ENCODE results near the gene DPAGT1. TPM values are rescaled to one million over a fixed set of nuclear protein-coding genes. Genes with fewer than 3 reads are reported as not detected.
A peak's percentile ranks its signal among the peaks of the same experiment; 100 is the strongest.

The DPAGT1 gene
- total RNA-seq, 1 donor from 2014 or later = 8.4 TPM

- peaks cover 22 to 34% (median 32%) of the 10 kb centered on the region in 3 donors for H3K36me3 ChIP-seq (ENCODE audit: control insufficient read depth in 3 of 3, insufficient read depth in 3 of 3, low read length in 3 of 3)
- no peaks in the 10 kb centered on the region for H3K27me3 ChIP-seq (ENCODE audit: control insufficient read depth in 3 of 3, insufficient read depth in 3 of 3, low read length in 3 of 3)
- no peak overlapping the region for H3K9ac ChIP-seq (ENCODE audit: low read depth in 1 of 3, low read length in 3 of 3)
- H3K4me1 ChIP-seq (ENCODE audit: control insufficient read depth in 3 of 3, insufficient read depth in 3 of 3, low read length in 3 of 3) = peaks cover 5 to 9% (median 6%) of the 10 kb centered on the region in 3 donors
- no peak overlapping the region for H3K27ac ChIP-seq (ENCODE audit: low read depth, low read length)
- no peak overlapping the region for H3K4me3 ChIP-seq (ENCODE audit: low read length in 3 of 3)
- H3K9me3 ChIP-seq (ENCODE audit: control insufficient read depth in 3 of 3, low read length in 3 of 3) = no peaks in the 10 kb centered on the region
These were observed 14.9 kb upstream of the DPAGT1 start for GRCh38 chr11:119116601-119117000.

- Histone ChIP-seq H3K27ac (ENCODE audit: low read depth, low read length) (no peak overlapping the region), H3K9ac (ENCODE audit: low read depth in 1 of 3, low read length in 3 of 3) (no peak overlapping the region), H3K4me3 (ENCODE audit: low read length in 3 of 3) (no peak overlapping the region), H3K36me3 (ENCODE audit: control insufficient read depth in 3 of 3, insufficient read depth in 3 of 3, low read length in 3 of 3) (peaks cover 25 to 38% (median 36%) of the 10 kb centered on the region in 3 donors), H3K9me3 (ENCODE audit: control insufficient read depth in 3 of 3, low read length in 3 of 3) (no peaks in the 10 kb centered on the region), H3K4me1 (ENCODE audit: control insufficient read depth in 3 of 3, insufficient read depth in 3 of 3, low read length in 3 of 3) (peaks cover 5 to 6% (median 6%) of the 10 kb centered on the region in 3 donors), H3K27me3 (ENCODE audit: control insufficient read depth in 3 of 3, insufficient read depth in 3 of 3, low read length in 3 of 3) (no peaks in the 10 kb centered on the region)
These were observed 14.6 kb upstream of the DPAGT1 start for GRCh38 chr11:119116235-119116594.

- no peak overlapping the region for H3K4me3 ChIP-seq (ENCODE audit: low read length in 3 of 3)
- H3K4me1 ChIP-seq (ENCODE audit: control insufficient read depth in 3 of 3, insufficient read depth in 3 of 3, low read length in 3 of 3) = peaks cover 1 to 3% (median 2%) of the 10 kb centered on the region in 3 donors
- peaks cover 31 to 44% (median 41%) of the 10 kb centered on the region in 3 donors for H3K36me3 ChIP-seq (ENCODE audit: control insufficient read depth in 3 of 3, insufficient read depth in 3 of 3, low read length in 3 of 3)
- H3K9ac ChIP-seq (ENCODE audit: low read depth in 1 of 3, low read length in 3 of 3) = no peak overlapping the region
- no peaks in the 10 kb centered on the region for H3K9me3 ChIP-seq (ENCODE audit: control insufficient read depth in 3 of 3, low read length in 3 of 3)
- no peak overlapping the region for H3K27ac ChIP-seq (ENCODE audit: low read depth, low read length)
- no peaks in the 10 kb centered on the region for H3K27me3 ChIP-seq (ENCODE audit: control insufficient read depth in 3 of 3, insufficient read depth in 3 of 3, low read length in 3 of 3)
These were observed 14.0 kb upstream of the DPAGT1 start for GRCh38 chr11:119115484-119116234.

GRCh38 chr11:119114351-119114750 is 12.7 kb upstream of the DPAGT1 start:
- Histone ChIP-seq H3K9ac (ENCODE audit: low read depth in 1 of 3, low read length in 3 of 3) (no peak overlapping the region), H3K36me3 (ENCODE audit: control insufficient read depth in 3 of 3, insufficient read depth in 3 of 3, low read length in 3 of 3) (peaks cover 35 to 47% (median 44%) of the 10 kb centered on the region in 3 donors), H3K27ac (ENCODE audit: low read depth, low read length) (no peak overlapping the region), H3K4me3 (ENCODE audit: low read length in 3 of 3) (no peak overlapping the region), H3K9me3 (ENCODE audit: control insufficient read depth in 3 of 3, low read length in 3 of 3) (no peaks in the 10 kb centered on the region), H3K27me3 (ENCODE audit: control insufficient read depth in 3 of 3, insufficient read depth in 3 of 3, low read length in 3 of 3) (no peaks in the 10 kb centered on the region), H3K4me1 (ENCODE audit: control insufficient read depth in 3 of 3, insufficient read depth in 3 of 3, low read length in 3 of 3) (no peaks in the 10 kb centered on the region)

GRCh38 chr11:119113716-119114115 is 12.1 kb upstream of the DPAGT1 start:
- peaks cover 3 to 6% (median 5%) of the 10 kb centered on the region in 3 donors for H3K4me1 ChIP-seq (ENCODE audit: control insufficient read depth in 3 of 3, insufficient read depth in 3 of 3, low read length in 3 of 3)
- no peak overlapping the region for H3K27ac ChIP-seq (ENCODE audit: low read depth, low read length)
- no peaks in the 10 kb centered on the region for H3K9me3 ChIP-seq (ENCODE audit: control insufficient read depth in 3 of 3, low read length in 3 of 3)
- no peaks in the 10 kb centered on the region for H3K27me3 ChIP-seq (ENCODE audit: control insufficient read depth in 3 of 3, insufficient read depth in 3 of 3, low read length in 3 of 3)
- H3K9ac ChIP-seq (ENCODE audit: low read depth in 1 of 3, low read length in 3 of 3) = no peak overlapping the region
- peaks cover 35 to 47% (median 44%) of the 10 kb centered on the region in 3 donors for H3K36me3 ChIP-seq (ENCODE audit: control insufficient read depth in 3 of 3, insufficient read depth in 3 of 3, low read length in 3 of 3)
- no peak overlapping the region for H3K4me3 ChIP-seq (ENCODE audit: low read length in 3 of 3)

GRCh38 chr11:119112314-119113020 is 10.8 kb upstream of the DPAGT1 start:
- no peak overlapping the region for H3K4me3 ChIP-seq (ENCODE audit: low read length in 3 of 3)
- no peak overlapping the region for H3K27ac ChIP-seq (ENCODE audit: low read depth, low read length)
- H3K9me3 ChIP-seq (ENCODE audit: control insufficient read depth in 3 of 3, low read length in 3 of 3) = no peaks in the 10 kb centered on the region
- H3K27me3 ChIP-seq (ENCODE audit: control insufficient read depth in 3 of 3, insufficient read depth in 3 of 3, low read length in 3 of 3) = no peaks in the 10 kb centered on the region
- peaks cover 35 to 47% (median 44%) of the 10 kb centered on the region in 3 donors for H3K36me3 ChIP-seq (ENCODE audit: control insufficient read depth in 3 of 3, insufficient read depth in 3 of 3, low read length in 3 of 3)
- peaks cover 12 to 18% (median 15%) of the 10 kb centered on the region in 3 donors for H3K4me1 ChIP-seq (ENCODE audit: control insufficient read depth in 3 of 3, insufficient read depth in 3 of 3, low read length in 3 of 3)
- H3K9ac ChIP-seq (ENCODE audit: low read depth in 1 of 3, low read length in 3 of 3) = no peak overlapping the region

- Histone ChIP-seq H3K36me3 (ENCODE audit: control insufficient read depth in 3 of 3, insufficient read depth in 3 of 3, low read length in 3 of 3) (peaks cover 35 to 45% (median 43%) of the 10 kb centered on the region in 3 donors), H3K27ac (ENCODE audit: low read depth, low read length) (no peak overlapping the region), H3K9ac (ENCODE audit: low read depth in 1 of 3, low read length in 3 of 3) (no peak overlapping the region), H3K4me1 (ENCODE audit: control insufficient read depth in 3 of 3, insufficient read depth in 3 of 3, low read length in 3 of 3) (peaks cover 18 to 24% (median 20%) of the 10 kb centered on the region in 3 donors), H3K9me3 (ENCODE audit: control insufficient read depth in 3 of 3, low read length in 3 of 3) (no peaks in the 10 kb centered on the region), H3K4me3 (ENCODE audit: low read length in 3 of 3) (no peak overlapping the region), H3K27me3 (ENCODE audit: control insufficient read depth in 3 of 3, insufficient read depth in 3 of 3, low read length in 3 of 3) (no peaks in the 10 kb centered on the region)
These were observed 9.8 kb upstream of the DPAGT1 start for GRCh38 chr11:119111361-119111925.

GRCh38 chr11:119110439-119110838 is 8.8 kb upstream of the DPAGT1 start:
- H3K36me3 ChIP-seq (ENCODE audit: control insufficient read depth in 3 of 3, insufficient read depth in 3 of 3, low read length in 3 of 3) = peaks cover 31 to 39% (median 33%) of the 10 kb centered on the region in 3 donors
- H3K27me3 ChIP-seq (ENCODE audit: control insufficient read depth in 3 of 3, insufficient read depth in 3 of 3, low read length in 3 of 3) = no peaks in the 10 kb centered on the region
- H3K9me3 ChIP-seq (ENCODE audit: control insufficient read depth in 3 of 3, low read length in 3 of 3) = no peaks in the 10 kb centered on the region
- no peak overlapping the region for H3K4me3 ChIP-seq (ENCODE audit: low read length in 3 of 3)
- H3K4me1 ChIP-seq (ENCODE audit: control insufficient read depth in 3 of 3, insufficient read depth in 3 of 3, low read length in 3 of 3) = peaks cover 20 to 26% (median 25%) of the 10 kb centered on the region in 3 donors
- H3K9ac ChIP-seq (ENCODE audit: low read depth in 1 of 3, low read length in 3 of 3) = no peak overlapping the region
- no peak overlapping the region for H3K27ac ChIP-seq (ENCODE audit: low read depth, low read length)

- Histone ChIP-seq H3K27me3 (ENCODE audit: control insufficient read depth in 3 of 3, insufficient read depth in 3 of 3, low read length in 3 of 3) (no peaks in the 10 kb centered on the region), H3K9me3 (ENCODE audit: control insufficient read depth in 3 of 3, low read length in 3 of 3) (no peaks in the 10 kb centered on the region), H3K27ac (ENCODE audit: low read depth, low read length) (no peak overlapping the region), H3K4me3 (ENCODE audit: low read length in 3 of 3) (no peak overlapping the region), H3K9ac (ENCODE audit: low read depth in 1 of 3, low read length in 3 of 3) (no peak overlapping the region), H3K36me3 (ENCODE audit: control insufficient read depth in 3 of 3, insufficient read depth in 3 of 3, low read length in 3 of 3) (peaks cover 31 to 39% (median 32%) of the 10 kb centered on the region in 3 donors), H3K4me1 (ENCODE audit: control insufficient read depth in 3 of 3, insufficient read depth in 3 of 3, low read length in 3 of 3) (peaks cover 20 to 26% (median 25%) of the 10 kb centered on the region in 3 donors)
These were observed 8.2 kb upstream of the DPAGT1 start for GRCh38 chr11:119109843-119110242.

GRCh38 chr11:119108857-119109221 is 7.2 kb upstream of the DPAGT1 start:
- Histone ChIP-seq H3K27me3 (ENCODE audit: control insufficient read depth in 3 of 3, insufficient read depth in 3 of 3, low read length in 3 of 3) (no peaks in the 10 kb centered on the region), H3K4me1 (ENCODE audit: control insufficient read depth in 3 of 3, insufficient read depth in 3 of 3, low read length in 3 of 3) (peaks cover 20 to 30% (median 25%) of the 10 kb centered on the region in 3 donors), H3K4me3 (ENCODE audit: low read length in 3 of 3) (peak overlapping the region; percentile 31 to 85 (median 77)), H3K9ac (ENCODE audit: low read depth in 1 of 3, low read length in 3 of 3) (peak overlapping the region in 2 of 3 donors; percentile 68 to 86), H3K9me3 (ENCODE audit: control insufficient read depth in 3 of 3, low read length in 3 of 3) (no peaks in the 10 kb centered on the region), H3K36me3 (ENCODE audit: control insufficient read depth in 3 of 3, insufficient read depth in 3 of 3, low read length in 3 of 3) (peaks cover 24 to 31% (median 25%) of the 10 kb centered on the region in 3 donors), H3K27ac (ENCODE audit: low read depth, low read length) (no peak overlapping the region)
